Effector CD4-positive, alpha-beta T cell (primary cell): ENCODE measurements around the gene LIPA.
A peak's percentile ranks its signal among the peaks of the same experiment; 100 is the strongest.
"Not testable (repeated sequence)": the region's sequence is repeated elsewhere in the genome, so short reads cannot be mapped to it uniquely, and the experiment has no call there.

Experiments
- DNase-seq: peaks from one replicate; pipeline ENCODE4 v3.0.0-alpha.2; 2020
- total RNA-seq: gene quantifications from one replicate; lab custom pipeline; 2026; lab: John Stamatoyannopoulos, UW

LIPA gene
- 30.0 reads per million, percentile 56 among the genes with 10 or more reads in this experiment for total RNA-seq

DNA sequence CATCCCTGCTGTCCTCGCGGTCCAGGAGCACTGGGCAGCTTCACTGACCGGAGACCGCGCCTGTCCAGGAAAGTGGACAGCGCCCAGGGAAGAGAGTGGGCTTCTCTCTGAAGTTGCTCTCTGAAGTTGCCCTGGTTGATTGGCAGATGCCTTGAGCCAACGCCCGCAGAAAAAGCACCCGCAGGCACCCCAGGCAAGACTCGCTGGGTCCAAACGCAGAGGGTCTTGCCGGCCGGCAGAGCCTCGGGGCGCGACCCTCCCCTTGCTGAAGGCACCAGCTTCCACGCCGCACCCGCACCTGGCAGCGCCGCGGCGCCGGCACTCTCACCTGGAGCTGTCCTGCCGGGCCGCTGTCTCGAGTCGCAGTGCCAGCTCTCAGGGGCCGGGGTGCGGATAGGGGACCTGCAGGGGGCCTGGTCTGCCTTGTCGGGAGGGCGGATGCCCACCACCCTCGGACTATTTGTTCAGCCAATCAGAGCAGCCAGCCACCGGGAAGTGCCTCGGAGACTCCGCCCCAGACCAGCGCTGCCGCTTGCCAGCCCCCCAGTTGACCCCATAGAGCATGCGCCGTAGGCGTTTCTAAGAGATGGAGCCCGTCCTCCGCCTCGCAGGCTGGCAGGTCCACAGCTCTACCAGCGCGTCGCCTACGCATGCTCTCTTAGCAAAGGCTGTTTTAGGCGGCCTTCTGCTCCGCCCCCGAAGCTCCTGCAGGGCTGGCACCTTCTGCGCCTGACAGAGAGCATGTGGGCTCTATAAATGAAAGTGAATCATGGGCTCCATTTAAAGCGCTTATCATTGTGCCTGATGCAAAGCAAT lies at the start of gene LIPA:
Gene LIPA (minus strand): TSS at position 367 of the 816 bp plus-strand sequence. CDS start 4,127 bp downstream, outside the sequence.
- DNase-seq = peak; percentile 94

DNA sequence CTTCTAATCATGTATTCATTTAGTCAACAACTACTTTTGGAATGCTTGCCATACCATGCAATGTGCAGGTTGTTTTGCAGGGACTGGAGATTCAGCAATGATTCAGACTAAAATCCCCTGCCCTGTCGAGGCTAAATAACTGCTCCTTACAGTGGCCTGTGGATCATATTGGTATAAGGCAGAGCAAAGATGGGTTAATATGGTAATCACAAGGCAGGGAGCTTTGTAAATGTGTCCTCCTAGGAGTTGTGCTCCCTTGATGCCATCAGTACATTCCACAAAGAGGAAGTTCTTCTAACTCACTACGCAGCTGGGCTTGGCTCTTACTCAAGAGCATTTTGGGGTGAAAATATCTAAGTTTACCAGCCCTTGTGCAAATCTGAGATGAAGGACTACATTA lies 49.7 kb upstream of the LIPA start:
- DNase-seq = no peak

DNA sequence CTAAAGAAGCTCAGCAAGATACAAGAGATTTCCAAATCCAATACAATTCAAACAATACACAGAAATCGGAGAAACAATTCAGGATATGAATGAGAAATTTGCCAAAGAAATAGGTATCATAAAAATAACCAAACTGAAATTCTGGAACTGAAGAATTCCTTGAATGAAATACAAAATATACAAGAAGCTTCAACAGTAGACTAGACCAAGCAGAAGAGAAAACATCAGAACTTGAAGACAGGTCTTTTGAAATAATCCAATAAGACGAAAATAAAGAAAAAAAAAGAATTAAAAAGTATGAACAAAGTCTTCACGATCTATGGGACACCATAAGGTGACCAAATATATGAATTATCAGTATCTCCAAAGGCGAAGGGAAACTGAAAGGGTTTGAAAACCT lies 47.5 kb upstream of the LIPA start:
- DNase-seq = no peak

DNA sequence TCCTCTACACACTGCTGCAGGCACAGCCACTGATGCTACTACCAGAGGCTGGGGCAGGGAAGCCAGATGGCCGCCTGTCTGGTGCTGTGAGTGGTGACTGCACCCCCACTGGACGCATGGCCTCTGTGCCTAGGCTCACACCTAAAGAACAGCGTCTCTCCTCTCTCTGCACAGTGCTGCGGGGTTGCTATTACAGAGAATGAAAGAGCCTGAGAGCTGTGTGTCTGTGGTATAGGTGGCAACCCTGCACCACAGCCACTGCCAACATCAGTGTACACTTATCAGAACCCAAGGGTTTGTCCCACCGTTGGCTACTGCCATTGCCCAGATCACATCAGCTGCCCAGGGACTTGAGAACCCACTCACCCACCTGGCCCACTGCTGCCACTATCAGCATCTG lies 46.2 kb upstream of the LIPA start:
- no peak for DNase-seq

DNA sequence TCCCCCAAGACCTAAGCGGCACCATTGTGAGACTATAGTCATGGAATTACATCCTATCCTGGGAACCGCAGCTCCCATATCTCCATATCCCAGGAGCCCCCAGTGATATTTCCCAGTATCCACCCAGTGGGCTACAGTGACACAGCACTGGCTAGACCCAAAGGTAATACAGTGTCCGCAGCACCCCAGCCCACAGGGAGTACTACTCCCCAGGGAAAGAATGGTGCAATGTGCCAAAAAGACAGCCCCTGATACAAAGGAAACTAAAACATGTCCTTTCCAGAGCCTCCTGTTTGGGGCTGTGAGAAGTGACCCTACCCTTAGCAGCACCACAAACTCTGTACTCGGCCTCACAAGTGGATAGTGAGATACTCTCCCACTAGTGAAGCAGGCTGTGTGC lies 45.8 kb upstream of the LIPA start:
- no peak for DNase-seq

DNA sequence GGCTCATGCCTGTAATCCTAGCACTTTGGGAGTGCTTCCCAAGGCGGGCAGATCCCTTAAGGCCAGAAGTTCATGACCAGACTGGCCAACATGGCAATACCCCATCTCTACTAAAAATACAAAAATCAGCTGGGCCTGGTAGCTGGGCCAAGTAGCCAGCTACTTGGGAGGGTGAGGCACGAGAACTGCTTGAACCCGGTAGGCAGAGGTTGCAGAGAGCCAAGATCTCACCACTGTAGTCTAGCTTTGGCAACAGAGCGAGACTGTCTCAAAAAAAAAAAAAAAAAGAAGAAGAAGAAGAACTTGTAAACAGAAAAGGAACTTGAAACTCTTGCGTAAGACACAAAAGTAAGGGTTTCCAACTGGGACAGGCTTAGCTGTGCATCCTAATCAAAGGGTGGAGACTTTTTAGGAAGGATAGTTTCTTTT lies 44.7 kb upstream of the LIPA start:
- no peak for DNase-seq

DNA sequence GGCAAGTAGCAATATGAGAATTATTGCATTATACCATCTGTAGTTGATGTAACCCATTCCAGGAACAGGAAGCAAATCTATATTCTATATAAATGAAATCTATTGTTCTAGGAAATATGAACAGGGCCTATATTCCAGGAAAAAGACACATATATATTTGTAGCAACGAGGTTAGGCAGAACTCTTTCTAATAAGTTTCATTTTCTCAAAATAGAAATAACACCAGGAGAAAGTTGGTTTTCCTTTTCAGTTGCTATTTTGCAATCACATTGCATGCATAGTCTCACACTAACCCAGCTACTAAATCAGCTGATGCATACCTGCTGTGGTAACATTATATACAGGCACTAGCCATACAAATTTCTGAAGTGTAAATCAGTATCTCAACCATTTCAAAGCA lies 44.0 kb upstream of the LIPA start:
- no peak for DNase-seq

DNA sequence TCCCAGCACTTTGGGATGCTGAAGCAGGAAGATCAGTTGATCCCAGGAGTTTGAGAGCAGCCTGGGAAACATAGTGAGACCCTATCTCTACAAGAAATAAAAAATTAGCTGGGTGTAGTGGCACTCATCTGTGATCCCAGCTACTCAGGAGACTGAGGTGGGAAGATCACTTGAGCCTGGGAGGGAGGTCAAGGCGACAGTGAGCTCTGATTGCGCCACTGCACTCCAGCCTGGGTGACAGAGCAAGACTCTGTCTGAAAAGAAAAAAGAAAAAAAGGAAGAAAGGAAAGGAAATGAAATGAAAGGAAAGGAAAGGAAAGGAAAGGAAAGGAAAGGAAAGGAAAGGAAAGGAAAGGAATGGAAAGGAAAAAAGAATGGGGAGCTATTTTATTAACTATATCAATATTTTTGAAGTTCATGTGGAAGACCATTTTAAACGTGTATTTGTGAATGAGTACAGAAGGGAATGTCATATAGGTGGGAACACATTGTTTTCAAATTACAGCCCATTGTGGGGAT lies 43.2 kb upstream of the LIPA start:
- DNase-seq = no peak

DNA sequence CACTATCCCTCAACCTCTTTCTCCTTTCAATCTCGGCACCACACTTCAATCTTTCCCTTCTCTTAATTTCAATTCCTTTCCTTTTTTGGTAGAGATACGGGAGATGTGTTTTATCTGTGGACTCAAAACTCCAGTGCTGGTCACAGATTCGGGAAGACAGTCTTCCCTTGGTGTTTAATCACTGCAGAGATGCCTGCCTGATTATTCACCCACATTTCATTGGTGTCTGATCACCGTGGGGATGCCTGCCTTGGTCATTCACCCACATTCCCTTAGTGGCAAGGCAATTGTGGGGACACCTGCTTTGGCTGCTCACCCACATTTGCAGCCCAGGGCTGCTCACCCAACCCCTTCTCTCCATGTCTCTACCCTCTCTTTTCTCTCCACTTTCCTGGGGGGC lies 33.7 kb upstream of the LIPA start:
- DNase-seq = not testable (repeated sequence)

DNA sequence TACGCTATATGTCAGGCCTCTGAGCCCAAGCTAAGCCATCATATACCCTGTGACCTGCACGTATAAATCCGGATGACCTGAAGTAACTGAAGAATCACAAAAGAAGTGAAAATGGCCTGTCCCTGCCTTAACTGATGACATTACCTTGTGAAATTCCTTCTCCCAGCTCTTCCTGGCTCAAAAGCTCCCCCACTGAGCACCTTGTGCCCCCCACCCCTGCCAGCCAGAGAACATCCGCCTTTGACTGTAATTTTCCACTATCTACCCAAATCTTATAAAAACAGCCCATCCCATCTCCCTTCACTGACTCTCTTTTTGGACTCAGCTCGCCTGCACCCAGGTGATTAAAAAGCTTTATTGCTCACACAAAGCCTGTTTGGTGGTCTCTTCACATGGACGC lies 33.1 kb upstream of the LIPA start:
- DNase-seq = not testable (repeated sequence)

DNA sequence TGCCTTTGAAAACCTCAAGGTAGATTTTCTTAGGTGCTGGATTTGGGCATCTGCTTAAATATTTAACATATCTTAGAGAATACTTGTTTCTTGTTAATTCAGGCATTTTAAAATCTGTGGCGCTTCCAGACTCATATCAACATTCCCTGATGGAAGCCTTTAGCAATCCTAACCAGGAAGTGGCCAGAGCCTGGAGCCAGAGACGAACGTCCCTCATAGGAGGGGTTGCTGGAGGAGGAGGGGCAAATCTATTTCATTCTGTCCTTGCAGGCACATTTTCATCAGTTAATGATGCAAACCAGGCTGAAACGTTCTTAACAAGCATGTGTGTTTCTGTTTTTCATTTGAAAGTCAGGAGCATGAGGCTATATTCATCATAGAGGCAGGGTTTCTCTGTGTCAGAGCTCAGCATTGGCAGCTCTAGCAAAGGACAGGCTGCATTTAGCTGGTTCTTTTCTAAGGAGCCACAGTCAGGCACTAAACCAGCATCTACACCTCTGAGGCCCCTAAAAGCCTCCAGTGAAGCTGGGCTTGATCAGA lies 32.4 kb upstream of the LIPA start:
- DNase-seq = no peak

DNA sequence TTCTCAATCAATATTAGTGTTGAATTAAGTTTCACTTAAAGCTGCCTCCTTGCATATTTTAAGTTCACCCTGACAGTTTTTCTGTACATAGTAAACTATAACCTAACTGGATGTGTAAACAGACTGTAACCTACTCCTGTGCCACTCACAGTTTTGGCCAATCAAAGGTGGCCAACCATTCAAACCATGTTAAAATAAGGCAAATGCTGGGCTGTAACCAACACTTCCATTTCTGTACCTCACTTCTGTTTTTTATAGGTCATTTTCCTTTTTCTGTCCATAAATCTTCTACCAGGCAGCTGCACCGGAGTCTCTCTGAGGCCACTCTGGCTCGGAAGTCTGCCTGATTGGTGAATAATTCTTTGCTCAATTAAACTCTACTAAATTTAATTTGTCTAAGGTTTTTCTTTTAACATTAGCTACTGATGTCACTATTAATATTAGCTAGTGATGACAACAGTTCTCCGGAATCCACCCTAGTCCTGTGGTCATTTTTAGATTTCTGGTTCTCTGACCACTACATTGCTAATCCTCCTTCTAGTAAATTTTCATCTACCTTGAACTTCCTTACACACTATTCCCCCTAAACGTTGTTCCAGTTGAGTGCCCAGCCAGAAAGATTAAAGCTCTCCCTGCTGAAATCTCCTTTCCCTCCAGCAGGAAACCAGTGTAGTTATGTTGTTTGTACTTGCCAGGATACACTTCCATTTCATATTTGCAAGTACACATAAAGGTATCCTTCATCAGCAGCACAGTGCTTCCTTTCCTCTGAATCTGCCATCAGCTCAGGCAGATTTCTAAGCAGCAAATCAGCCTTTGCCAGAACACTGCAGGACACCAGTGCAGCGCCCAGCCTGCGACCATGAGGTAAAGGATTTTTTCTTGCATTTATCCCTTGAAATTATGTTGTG lies 31.7 kb upstream of the LIPA start:
- DNase-seq = no peak

DNA sequence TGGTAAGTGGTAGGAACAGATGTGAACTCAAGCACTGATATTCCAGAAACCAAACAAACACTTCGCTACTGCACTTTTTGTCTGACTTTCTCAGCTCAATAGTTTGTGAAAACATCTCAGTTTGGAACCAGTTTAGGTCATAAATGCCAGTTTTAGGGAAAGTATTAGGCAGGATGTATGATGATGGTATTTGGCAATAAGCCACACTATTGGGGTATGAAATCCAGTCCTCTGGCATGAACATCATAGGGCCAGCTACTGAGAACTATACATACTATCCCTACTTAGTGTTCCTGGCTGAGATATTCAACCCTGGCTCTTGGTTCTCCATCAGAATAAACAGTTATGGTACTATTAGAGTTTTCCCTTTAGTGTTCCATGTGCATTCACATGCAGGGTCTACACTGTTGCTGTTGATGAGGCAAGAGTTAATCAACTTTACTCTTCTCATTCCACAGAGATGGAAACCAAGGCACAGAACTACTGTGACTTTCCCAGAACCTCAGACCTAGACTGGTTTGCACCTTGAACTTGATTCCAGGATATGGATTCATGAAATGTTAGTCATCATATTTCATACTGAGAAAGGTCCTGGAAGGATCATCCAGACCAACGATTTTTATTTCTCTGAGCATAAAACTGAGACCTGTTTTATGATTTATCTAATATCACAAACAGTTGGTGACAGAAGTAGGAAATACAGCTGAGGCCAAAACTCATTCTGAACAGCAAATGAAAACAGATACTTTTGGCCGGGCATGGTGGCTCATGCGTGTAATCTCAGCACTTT lies 30.2 kb upstream of the LIPA start:
- DNase-seq = no peak

DNA sequence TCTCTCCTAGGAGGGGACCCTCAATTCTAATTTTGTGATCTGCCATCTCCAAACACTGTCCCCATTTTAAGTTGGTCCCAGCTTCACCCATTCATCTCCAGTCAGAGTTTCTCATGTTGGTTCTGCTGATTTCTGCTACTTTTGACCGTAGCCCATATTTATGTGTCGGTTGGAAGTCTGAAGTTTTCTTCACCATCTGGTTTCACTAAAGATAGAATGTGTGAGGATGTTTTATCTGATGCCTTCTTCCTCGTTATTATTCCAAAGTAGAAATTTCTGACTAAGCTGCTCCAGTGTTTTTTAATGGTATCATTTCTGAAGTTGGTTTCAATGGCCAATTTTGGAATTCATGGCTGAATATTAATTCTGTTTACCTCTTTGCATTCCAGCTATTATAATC lies 28.9 kb upstream of the LIPA start:
- no peak for DNase-seq

DNA sequence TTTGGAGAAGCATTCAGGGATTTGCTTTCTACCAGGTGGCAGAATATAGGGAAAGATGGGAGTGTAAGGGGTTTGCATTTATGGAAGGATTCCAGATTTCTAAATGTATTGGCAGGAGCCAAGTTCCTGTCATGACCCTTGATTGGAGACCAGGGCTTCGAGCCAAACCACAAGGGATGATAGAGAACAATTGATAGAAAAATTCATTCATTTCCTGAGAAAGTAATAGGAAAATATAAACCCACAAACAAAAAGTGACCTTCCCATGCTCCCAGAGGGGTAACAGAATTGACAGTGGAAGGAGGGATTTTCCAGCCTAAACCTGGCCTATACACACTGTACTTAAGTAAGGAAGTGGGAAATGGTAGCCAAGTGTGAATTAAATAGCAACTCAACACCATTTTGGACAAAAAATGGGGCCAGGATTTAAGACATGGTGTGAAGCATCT lies 27.9 kb upstream of the LIPA start:
- DNase-seq = no peak

DNA sequence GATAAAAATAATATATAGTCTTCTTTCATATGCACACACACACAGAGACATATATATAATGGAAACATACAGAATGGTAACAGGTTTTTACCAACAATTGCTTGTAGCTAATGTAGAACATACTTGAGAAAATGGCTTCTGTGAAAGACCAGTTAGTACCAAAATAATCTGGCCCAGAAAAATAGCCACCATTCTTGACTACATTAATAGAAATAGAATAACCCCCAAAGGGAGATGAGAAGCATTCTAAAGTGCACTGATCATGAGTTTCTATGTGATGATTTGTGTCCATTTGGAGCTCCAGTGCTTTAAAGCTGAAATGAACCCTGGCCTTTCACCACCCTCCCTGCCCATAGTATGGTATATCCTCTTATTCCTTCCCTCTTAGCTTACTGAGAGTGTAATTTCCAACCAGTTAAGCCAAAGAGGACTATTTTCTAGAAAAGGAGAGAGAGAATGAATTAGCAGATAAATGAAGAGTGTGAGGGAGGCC lies 27.4 kb upstream of the LIPA start:
- DNase-seq = no peak

DNA sequence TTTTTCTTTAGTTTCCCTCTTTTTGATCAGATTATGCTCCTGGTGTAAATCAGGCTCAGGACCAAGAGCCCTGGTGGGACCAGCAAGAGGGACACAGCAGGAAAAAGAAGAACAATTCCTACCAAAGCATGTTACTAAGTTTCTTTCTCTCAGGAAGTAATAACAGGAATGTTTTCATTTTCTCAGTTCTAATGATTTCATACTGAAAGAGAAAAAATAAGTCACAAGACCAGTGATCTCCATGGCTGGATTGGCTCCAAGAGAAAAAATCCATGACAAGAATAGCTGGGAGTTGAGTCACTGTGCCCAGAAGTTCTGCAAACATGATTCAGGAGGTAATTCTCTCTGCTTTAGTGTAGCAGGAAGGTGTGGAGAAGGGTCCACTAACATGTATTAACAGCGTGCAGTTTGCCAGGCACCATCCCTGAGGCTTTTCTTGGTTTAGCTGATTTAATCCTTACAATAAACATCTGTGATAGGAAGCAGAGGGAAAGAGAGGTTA lies 26.5 kb upstream of the LIPA start:
- DNase-seq = no peak

DNA sequence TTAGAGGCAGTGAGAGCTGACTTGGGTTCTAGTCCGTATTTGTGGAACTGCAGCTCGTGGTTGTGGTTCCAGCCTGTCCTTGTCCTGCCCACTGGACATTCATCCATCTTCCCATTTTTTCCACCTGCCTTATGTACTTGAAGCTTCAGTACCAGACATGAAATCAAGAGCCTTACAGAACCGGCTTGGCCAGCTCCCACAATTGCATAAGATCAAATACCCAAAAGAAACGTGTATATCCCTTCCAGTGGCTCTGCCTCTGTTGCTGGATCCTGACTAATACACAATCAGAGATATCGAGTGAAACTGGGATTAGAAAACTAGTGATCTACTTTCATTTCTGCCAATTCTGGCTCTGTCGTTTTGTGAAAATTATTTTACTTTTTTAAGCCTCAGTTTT lies 23.8 kb upstream of the LIPA start:
- no peak for DNase-seq

DNA sequence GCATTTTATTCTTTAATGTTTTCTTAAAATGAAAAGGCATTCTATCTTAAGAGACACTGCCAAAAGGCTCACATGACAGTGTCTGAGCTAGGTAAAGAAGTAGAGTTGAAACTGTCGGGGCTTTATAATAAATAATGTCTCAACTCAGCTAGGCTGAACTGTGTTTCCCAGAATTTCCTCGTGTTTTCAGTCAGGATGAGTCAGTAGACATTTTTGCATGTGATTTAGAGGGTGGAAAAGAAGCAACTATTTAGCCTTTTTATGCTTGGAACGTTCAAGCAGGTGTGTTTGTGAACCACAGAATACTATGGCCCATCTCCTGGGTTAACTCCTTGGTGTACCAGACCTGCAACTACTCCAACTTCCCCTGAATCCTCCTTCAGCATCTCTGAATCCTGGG lies 23.4 kb upstream of the LIPA start:
- no peak for DNase-seq

DNA sequence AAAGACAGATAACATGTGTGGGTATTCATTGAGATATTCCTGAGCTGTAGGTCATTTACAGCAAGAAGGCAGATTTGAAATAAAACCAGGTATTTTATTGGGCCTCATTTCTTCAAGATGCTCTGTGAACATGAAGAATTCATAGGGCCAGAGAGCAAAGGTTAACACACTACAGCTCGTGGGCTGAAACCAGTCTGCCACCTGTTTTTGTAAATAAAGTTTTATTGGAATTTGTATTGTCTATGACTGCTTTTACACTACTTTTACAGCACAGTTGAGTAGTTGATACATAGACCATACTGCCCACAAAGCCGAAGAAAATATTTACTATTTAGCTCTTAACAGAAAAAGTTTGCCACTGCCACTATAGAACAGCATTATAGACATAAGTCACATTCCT lies 22.1 kb upstream of the LIPA start:
- no peak for DNase-seq

DNA sequence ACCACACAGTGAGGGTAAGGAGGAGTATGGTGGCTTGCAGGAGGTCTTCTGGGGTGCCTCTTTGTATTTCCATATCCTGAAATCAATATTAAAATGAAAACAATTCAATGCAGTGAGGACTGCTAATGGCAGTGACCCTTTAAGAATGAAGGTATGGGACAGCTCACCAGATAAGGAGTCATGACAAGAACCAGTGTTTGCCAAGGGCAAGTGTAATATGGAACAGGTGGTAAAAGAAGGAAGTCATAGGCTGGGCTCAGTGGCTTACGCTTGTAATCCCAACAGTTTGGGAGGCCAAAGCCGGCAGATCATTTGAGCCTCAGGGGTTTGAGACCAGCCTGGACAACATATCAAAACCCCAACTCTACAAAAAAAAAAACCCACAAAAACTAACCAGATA lies 20.0 kb upstream of the LIPA start:
- DNase-seq = no peak

DNA sequence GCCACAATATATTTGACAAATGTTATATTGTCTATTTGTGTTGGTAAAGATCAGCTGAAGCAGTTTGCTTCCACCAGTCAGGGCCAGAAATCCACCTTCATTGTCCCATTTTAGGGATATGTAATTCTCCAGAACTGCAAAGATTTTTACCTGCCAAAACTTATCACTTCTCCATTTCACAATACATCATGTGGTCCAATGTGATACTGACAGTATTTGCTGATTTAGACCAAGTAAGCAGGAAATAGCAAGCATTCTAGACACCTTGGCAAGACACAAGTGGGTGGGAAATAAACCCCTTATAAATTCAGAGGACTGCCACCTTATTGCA lies 18.5 kb upstream of the LIPA start:
- no peak for DNase-seq
